Frontal cortex (tissue), 4 donors: Measurements from ENCODE around the gene DMTF1. TPM values are rescaled to one million over a fixed set of nuclear protein-coding genes. Genes with fewer than 3 reads are reported as not detected.
"Not testable (repeated sequence)": the region's sequence is repeated elsewhere in the genome, so short reads cannot be mapped to it uniquely, and the experiment has no call there.

Experiments
- DNase-seq, 2 donors: peaks; one replicate each; pipeline ENCODE4 v3.0.0; 2012; ENCODE audit warnings: low spot score in 2 of 2
- FAIRE-seq: peaks from 2 replicates; lab custom pipeline; 2012; peaks lifted over from hg19 to GRCh38; lab: Jason Lieb, UNC
- total RNA-seq: library from RNA; depleted of rRNA; stranded (reverse); fragments of >200 nt; gene quantifications from one replicate; pipeline ENCODE4 v1.2.3, GENCODE V29; 2014
- donor health status: control.
- donor health status: control.
- donor health status: control.

Gene DMTF1
- total RNA-seq, 1 donor from 2014 or later: 105 TPM

- DNase-seq: no peak
Observed at GRCh38 chr7:87190783-87191182, 38.5 kb downstream of the DMTF1 start.

GRCh38 chr7:87192784-87193487, 40.7 kb downstream of the DMTF1 start:
- FAIRE-seq: no peak

More at GRCh38 chr7:87190783-87191182, 38.5 kb downstream of the DMTF1 start:
- FAIRE-seq: no peak

GRCh38 chr7:87193912-87194311, 41.7 kb downstream of the DMTF1 start:
- DNase-seq (no peak), FAIRE-seq (no peak)

More at GRCh38 chr7:87192784-87193487, 40.7 kb downstream of the DMTF1 start:
- no peak for DNase-seq

- FAIRE-seq (no peak), DNase-seq (no peak)
Observed at GRCh38 chr7:87199241-87199640, 47.0 kb downstream of the DMTF1 start.

- FAIRE-seq (no peak), DNase-seq (no peak)
Observed at GRCh38 chr7:87199700-87200450, 47.6 kb downstream of the DMTF1 start.

GRCh38 chr7:87202208-87202607, 50.0 kb downstream of the DMTF1 start:
- no peak for FAIRE-seq
- DNase-seq: no peak

- FAIRE-seq (no peak), DNase-seq (no peak)
Observed at GRCh38 chr7:87202705-87203104, 50.5 kb downstream of the DMTF1 start.

- not testable (repeated sequence) for FAIRE-seq, DNase-seq
Observed at GRCh38 chr7:87203929-87204328, 51.7 kb downstream of the DMTF1 start.

GRCh38 chr7:87204933-87205332, 52.7 kb downstream of the DMTF1 start:
- FAIRE-seq: no peak

GRCh38 chr7:87205701-87206100, 53.4 kb downstream of the DMTF1 start:
- not testable (repeated sequence) for FAIRE-seq

More at GRCh38 chr7:87204933-87205332, 52.7 kb downstream of the DMTF1 start:
- no peak for DNase-seq

GRCh38 chr7:87206361-87206760, 54.1 kb downstream of the DMTF1 start:
- no peak for DNase-seq

More at GRCh38 chr7:87205701-87206100, 53.4 kb downstream of the DMTF1 start:
- not testable (repeated sequence) for DNase-seq

GRCh38 chr7:87209295-87209924, 57.2 kb downstream of the DMTF1 start:
- FAIRE-seq (no peak), DNase-seq (no peak)

More at GRCh38 chr7:87206361-87206760, 54.1 kb downstream of the DMTF1 start:
- FAIRE-seq: no peak

- FAIRE-seq (no peak), DNase-seq (no peak)
Observed at GRCh38 chr7:87210506-87210905, 58.3 kb downstream of the DMTF1 start.

GRCh38 chr7:87212498-87212897, 60.2 kb downstream of the DMTF1 start:
- no peak for DNase-seq
- FAIRE-seq: no peak

GRCh38 chr7:87213252-87213651, 61.0 kb downstream of the DMTF1 start:
- FAIRE-seq: no peak

GRCh38 chr7:87213811-87214210, 61.6 kb downstream of the DMTF1 start:
- DNase-seq (no peak), FAIRE-seq (no peak)

More at GRCh38 chr7:87213252-87213651, 61.0 kb downstream of the DMTF1 start:
- DNase-seq: no peak

- DNase-seq (no peak), FAIRE-seq (no peak)
Observed at GRCh38 chr7:87215046-87215445, 62.8 kb downstream of the DMTF1 start.

GRCh38 chr7:87216701-87217508, 64.7 kb downstream of the DMTF1 start:
- FAIRE-seq (no peak), DNase-seq (no peak)

- no peak for DNase-seq
- FAIRE-seq: no peak
Observed at GRCh38 chr7:87217983-87218653, 65.9 kb downstream of the DMTF1 start.
